ENCODE results near the gene DGKG.

DNA sequence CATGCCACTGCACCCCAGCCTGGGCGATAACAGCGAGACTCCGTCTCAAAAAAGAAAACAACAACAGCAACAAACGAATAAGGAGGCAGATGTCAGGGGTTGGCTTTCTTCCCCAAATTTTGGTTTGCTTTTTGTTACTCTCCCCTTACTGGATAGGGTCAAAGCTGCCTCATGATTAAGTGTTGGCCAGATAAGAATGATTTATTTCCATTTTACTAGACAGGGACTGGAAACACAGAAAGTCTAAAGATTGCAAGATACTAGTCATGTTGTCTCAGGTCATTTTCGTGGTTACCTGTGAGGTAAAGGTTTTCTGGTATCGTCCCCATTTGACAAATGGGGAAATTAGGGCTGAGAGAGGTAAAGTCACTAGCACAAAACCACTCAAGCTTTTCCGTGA, 234.6 kb downstream of the DGKG start:
- no peak for TF ChIP-seq ZNF384 (IDR thresholded peaks at IDR 0.05)
- TF ChIP-seq LEF1 (IDR thresholded peaks at IDR 0.05; ENCODE audit: borderline replicate concordance) = no peak
- TF ChIP-seq BHLHE40 (IDR thresholded peaks at IDR 0.05; ENCODE audit: borderline replicate concordance) = no peak
